ENCODE results near the gene PROM2.

PROM2 gene

DNA sequence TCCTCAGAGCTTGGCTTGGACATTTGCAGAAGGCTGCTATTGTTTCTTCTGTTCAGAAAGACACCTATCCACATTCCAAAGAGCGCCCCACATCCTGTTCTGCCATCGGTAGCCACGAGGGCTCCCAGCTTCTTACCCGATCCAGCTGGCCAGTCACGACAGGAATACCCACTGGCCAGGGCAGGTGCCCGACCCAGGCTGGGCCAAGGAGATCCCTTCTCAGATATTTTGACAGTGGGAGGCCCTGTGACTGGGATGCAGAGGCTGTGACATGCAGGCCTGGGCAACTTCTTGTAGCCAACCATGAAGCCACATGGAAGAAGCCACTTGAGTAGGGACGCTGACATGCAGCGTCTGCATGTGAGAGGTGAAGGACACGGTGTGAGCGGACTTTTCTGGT lies 57.4 kb downstream of the PROM2 start:
- Histone ChIP-seq H3K4me1 (ENCODE audit: control insufficient read depth, insufficient read depth, low read length) (no peaks in the 10 kb centered on the region), H3K9ac (ENCODE audit: low read depth, low read length) (no peak overlapping the region), H3K36me3 (ENCODE audit: control insufficient read depth, insufficient read depth, low read length) (no peaks in the 10 kb centered on the region), H3K27me3 (ENCODE audit: control insufficient read depth, insufficient read depth, low read length) (no peaks in the 10 kb centered on the region), H3K9me3 (ENCODE audit: control insufficient read depth, insufficient read depth, low read length) (no peaks in the 10 kb centered on the region), H3K4me3 (ENCODE audit: low read depth, low read length) (no peak overlapping the region)

GRCh38 chr2:95332036-95332435 lies 57.8 kb downstream of the PROM2 start:
- Histone ChIP-seq H3K9ac (ENCODE audit: low read depth, low read length) (no peak overlapping the region), H3K27me3 (ENCODE audit: control insufficient read depth, insufficient read depth, low read length) (no peaks in the 10 kb centered on the region), H3K36me3 (ENCODE audit: control insufficient read depth, insufficient read depth, low read length) (no peaks in the 10 kb centered on the region), H3K4me3 (ENCODE audit: low read depth, low read length) (no peak overlapping the region), H3K4me1 (ENCODE audit: control insufficient read depth, insufficient read depth, low read length) (no peaks in the 10 kb centered on the region), H3K9me3 (ENCODE audit: control insufficient read depth, insufficient read depth, low read length) (no peaks in the 10 kb centered on the region)

GRCh38 chr2:95333056-95333455 lies 58.8 kb downstream of the PROM2 start:
- H3K9ac ChIP-seq (ENCODE audit: low read depth, low read length): no peak overlapping the region
- H3K27me3 ChIP-seq (ENCODE audit: control insufficient read depth, insufficient read depth, low read length): no peaks in the 10 kb centered on the region
- H3K9me3 ChIP-seq (ENCODE audit: control insufficient read depth, insufficient read depth, low read length): no peaks in the 10 kb centered on the region

GRCh38 chr2:95333888-95334338 lies 59.7 kb downstream of the PROM2 start:
- H3K4me1 ChIP-seq (ENCODE audit: control insufficient read depth, insufficient read depth, low read length): no peaks in the 10 kb centered on the region
- H3K36me3 ChIP-seq (ENCODE audit: control insufficient read depth, insufficient read depth, low read length): no peaks in the 10 kb centered on the region
- H3K27me3 ChIP-seq (ENCODE audit: control insufficient read depth, insufficient read depth, low read length): no peaks in the 10 kb centered on the region
- no peak overlapping the region for H3K9ac ChIP-seq (ENCODE audit: low read depth, low read length)
- no peak overlapping the region for H3K4me3 ChIP-seq (ENCODE audit: low read depth, low read length)
- no peaks in the 10 kb centered on the region for H3K9me3 ChIP-seq (ENCODE audit: control insufficient read depth, insufficient read depth, low read length)

More at GRCh38 chr2:95333056-95333455, 58.8 kb downstream of the PROM2 start:
- Histone ChIP-seq H3K36me3 (ENCODE audit: control insufficient read depth, insufficient read depth, low read length) (no peaks in the 10 kb centered on the region), H3K4me3 (ENCODE audit: low read depth, low read length) (no peak overlapping the region), H3K4me1 (ENCODE audit: control insufficient read depth, insufficient read depth, low read length) (no peaks in the 10 kb centered on the region)

DNA sequence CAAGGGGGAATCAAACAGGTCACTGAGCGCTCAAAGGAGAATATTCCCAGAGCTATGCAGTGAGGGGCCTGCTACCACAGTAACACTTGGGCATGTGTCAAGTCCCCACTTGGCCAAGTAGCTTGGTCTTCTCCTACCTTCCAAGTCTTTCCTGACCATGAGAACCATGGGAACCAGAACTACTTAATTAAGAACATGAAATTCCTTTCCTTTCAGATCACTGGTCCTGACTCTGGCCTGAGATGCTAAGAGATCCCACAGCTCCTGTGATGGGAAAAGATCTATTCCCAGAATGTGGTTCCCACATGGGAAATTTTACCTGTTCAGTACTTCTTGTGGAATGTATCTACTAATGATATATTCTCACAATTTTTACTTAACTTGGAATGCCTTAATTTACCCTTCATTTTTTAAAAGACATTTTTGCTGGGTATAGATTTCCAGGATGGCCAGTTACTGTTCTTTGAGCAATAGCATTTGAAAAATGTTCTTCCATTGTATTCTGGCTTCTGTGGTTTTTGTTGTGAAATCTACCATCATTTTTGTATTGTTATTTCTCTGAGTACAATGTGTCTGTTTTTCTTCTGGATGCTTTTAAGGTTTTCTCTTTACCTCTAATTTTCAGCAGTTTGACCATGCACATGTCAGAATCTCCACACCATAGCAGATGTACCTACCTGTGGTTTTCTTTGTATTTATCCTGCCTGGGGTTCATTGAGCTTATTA lies 60.8 kb downstream of the PROM2 start:
- Histone ChIP-seq H3K9ac (ENCODE audit: low read depth, low read length) (no peak overlapping the region), H3K9me3 (ENCODE audit: control insufficient read depth, insufficient read depth, low read length) (no peaks in the 10 kb centered on the region), H3K27me3 (ENCODE audit: control insufficient read depth, insufficient read depth, low read length) (no peaks in the 10 kb centered on the region), H3K4me1 (ENCODE audit: control insufficient read depth, insufficient read depth, low read length) (no peaks in the 10 kb centered on the region), H3K36me3 (ENCODE audit: control insufficient read depth, insufficient read depth, low read length) (no peaks in the 10 kb centered on the region), H3K4me3 (ENCODE audit: low read depth, low read length) (no peak overlapping the region)

DNA sequence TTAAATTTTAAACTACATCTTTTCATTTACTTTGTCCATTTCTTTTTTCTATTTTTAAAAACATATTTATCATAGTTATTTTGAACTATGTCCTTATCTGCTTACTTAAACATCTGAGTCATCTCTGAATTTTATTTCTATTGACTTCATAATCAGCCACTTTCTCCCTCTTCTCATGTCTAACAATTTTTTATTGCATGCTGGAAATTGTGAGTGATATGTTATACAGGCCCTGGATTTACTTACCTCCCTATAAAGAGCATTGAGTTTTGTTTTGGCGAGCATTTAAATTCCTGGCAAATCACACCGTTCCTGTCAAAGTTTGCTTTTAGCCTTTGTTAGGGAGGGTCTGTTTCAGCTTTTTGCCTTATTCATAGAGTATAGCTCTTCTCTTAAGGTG lies 62.2 kb downstream of the PROM2 start:
- Histone ChIP-seq H3K4me3 (ENCODE audit: low read depth, low read length) (no peak overlapping the region), H3K4me1 (ENCODE audit: control insufficient read depth, insufficient read depth, low read length) (no peaks in the 10 kb centered on the region), H3K9me3 (ENCODE audit: control insufficient read depth, insufficient read depth, low read length) (no peaks in the 10 kb centered on the region), H3K27me3 (ENCODE audit: control insufficient read depth, insufficient read depth, low read length) (peaks cover 8% of the 10 kb centered on the region), H3K36me3 (ENCODE audit: control insufficient read depth, insufficient read depth, low read length) (no peaks in the 10 kb centered on the region), H3K9ac (ENCODE audit: low read depth, low read length) (no peak overlapping the region)

DNA sequence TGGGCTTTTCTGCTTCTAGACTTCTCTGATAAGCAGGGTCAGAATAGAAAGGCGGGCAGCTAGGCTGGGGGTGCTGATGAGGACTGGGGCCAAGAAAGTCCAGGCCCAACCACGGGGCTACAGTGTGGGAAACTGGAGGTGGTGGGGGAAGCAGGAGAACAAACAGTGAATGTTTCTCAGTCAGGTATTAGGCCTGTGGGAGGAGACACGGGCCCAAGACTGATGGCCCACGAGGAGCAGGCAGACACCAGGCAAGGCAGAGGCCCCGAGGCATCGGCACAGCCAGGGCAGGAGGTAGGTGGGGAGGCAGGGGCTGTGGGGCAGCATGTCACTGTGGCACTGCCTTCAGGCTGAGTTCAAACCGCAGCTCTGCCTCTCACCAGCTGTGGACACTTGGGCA lies 63.6 kb downstream of the PROM2 start:
- H3K9me3 ChIP-seq (ENCODE audit: control insufficient read depth, insufficient read depth, low read length): no peaks in the 10 kb centered on the region
- H3K9ac ChIP-seq (ENCODE audit: low read depth, low read length): no peak overlapping the region
- no peaks in the 10 kb centered on the region for H3K4me1 ChIP-seq (ENCODE audit: control insufficient read depth, insufficient read depth, low read length)
- H3K36me3 ChIP-seq (ENCODE audit: control insufficient read depth, insufficient read depth, low read length): no peaks in the 10 kb centered on the region
- no peak overlapping the region for H3K4me3 ChIP-seq (ENCODE audit: low read depth, low read length)
- peaks cover 10% of the 10 kb centered on the region for H3K27me3 ChIP-seq (ENCODE audit: control insufficient read depth, insufficient read depth, low read length)

Data from iPS-15b (cell line).